Vagina (tissue), 2 donors: ENCODE results near the gene RBKS.

Source experiments
- POLR2A ChIP-seq, 2 donors: fragments of 450-650 bp; IDR thresholded peaks; one replicate each; pipeline ENCODE4 v1.6.1; 2017; ENCODE audit warnings: antibody characterized with exemption in 2 of 2, mild to moderate bottlenecking in 2 of 2, moderate library complexity in 2 of 2
- TF ChIP-seq, protein P1 (sequence below), 3 experiments: fragments of 450-650 bp in 2 of 3; fragments of 200-600 bp in 1 of 3; sonication (generic) in 1 of 3; IDR thresholded peaks; one replicate each; pipeline ENCODE4 v1.5.1; 2017 to 2019; ENCODE audit warnings: antibody characterized with exemption in 3 of 3, mild to moderate bottlenecking in 2 of 3, moderate library complexity in 2 of 3

DNA sequence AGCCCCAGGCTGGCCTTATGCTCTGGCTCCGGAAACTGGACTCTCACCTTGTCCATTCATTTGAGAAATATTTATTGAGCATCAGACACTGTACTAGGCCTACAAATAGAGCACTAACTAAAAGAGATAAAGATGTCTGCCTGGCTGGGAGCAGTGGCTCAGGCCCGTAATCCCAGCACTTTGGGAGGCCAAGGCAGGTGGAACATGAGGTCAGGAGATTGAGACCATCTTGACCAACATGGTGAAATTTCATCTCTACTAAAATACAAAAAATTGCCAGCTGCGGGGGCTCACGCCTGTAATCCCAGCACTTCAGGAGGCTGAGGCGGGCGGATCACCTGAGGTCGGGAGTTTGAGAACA, 126.3 kb downstream of the RBKS start:
- TF ChIP-seq, protein P1, sequence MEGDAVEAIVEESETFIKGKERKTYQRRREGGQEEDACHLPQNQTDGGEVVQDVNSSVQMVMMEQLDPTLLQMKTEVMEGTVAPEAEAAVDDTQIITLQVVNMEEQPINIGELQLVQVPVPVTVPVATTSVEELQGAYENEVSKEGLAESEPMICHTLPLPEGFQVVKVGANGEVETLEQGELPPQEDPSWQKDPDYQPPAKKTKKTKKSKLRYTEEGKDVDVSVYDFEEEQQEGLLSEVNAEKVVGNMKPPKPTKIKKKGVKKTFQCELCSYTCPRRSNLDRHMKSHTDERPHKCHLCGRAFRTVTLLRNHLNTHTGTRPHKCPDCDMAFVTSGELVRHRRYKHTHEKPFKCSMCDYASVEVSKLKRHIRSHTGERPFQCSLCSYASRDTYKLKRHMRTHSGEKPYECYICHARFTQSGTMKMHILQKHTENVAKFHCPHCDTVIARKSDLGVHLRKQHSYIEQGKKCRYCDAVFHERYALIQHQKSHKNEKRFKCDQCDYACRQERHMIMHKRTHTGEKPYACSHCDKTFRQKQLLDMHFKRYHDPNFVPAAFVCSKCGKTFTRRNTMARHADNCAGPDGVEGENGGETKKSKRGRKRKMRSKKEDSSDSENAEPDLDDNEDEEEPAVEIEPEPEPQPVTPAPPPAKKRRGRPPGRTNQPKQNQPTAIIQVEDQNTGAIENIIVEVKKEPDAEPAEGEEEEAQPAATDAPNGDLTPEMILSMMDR (IDR thresholded peaks at IDR 0.05): no peak
- no peak for TF ChIP-seq POLR2A (IDR thresholded peaks at IDR 0.05)
